AG08396 (cell line): ENCODE data around the gene CDKN3.
"Not testable (repeated sequence)": the region's sequence is repeated elsewhere in the genome, so short reads cannot be mapped to it uniquely, and the experiment has no call there.

Experiments
- DNase-seq: peaks from one replicate; pipeline ENCODE4 v3.0.0; 2012; ENCODE audit warnings: low spot score, mixed read lengths

The CDKN3 gene

DNA sequence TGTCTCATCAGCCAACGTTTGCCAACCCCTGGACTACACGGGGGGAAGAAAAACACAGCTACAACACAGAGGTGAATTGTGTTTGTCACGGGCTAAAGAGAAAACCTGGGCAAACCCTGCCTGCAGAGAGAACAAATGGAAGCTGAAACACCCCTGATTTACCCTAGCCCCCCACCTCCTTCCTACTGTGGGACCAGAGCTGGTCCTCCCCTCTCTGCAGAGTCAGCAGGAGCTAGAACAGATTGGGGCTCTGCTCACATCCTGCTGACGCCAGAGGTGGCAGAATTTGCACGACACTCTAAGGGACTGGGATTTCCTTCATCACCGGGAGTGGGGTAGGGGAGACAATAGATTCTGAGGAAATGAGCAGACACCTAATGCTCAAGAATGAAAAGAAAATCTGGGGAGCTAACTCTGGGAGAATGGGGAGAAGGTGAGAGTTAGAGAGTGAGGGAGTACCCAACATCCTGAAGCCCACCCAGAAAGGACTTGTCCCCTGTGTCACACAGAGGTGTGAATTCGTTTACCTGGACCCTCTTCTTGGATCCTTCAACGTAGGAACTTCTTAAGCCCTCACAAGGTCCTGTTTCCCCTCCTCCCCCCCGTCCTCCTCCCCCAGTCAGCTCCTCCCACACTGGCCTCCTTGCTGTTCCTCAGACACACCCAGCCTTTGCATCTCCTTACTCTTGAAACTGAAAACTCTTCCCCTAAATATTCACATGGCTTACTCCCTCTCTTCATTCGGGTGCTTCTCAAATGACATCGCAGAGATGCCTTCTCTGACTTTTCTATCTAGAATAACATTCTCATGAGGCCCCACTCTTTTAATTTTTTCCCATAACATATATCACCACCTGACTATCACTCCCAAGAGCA, 26.2 kb upstream of the CDKN3 start:
- no peak for DNase-seq

DNA sequence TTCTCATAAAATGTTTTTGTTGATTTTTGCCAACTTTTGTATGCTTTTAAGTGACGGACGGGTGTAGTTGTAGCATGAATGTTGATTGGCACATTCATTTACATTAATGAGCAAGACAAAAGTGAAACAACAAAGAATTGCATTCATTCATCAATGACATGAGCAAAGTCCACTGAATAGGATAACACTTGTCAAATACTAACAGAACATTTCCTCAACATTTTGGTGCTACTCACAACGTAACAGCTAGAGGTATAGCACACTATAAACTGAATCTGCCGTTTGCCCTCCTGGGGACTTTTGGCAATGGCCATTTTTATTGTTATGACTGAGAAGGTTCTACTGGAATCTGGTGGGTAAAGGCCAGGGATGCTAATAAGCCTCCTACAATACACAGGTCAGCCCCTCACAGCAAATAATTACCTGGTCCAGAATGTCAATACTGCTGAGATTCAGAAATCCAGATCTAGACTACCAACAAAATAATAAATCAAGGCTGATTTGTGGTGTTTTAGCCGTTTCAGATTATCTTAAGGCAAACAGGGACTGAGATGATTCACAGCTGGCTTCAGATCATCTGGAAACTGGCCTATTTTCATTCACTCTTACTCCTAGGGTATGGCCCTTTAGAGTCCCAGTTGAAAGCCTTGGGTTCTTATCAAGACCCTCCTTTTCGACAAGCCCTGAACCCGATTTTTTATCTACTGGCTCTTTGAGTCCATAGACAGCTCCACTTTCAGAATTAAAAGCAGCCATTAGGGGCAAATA, 22.5 kb upstream of the CDKN3 start:
- DNase-seq = no peak

DNA sequence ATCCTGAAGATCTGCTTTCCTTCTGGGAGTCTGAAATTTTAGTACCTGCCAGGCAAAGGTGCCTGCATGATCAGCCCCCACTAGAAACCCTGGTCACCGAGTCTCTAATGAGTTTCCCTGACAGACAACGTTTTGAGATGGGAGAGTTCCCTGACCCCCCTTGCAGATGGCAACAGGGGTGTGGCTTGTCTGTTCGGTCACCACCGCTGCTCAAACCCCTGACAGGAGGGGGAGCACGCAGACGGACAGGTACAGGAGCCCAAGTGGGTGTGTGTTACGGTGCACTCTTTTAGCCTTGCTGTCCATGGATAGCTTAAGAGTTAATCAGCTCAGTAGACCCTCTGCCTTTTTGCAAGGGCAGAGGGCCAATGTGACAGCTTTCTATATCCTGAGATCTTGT, 19.3 kb upstream of the CDKN3 start:
- DNase-seq = no peak

DNA sequence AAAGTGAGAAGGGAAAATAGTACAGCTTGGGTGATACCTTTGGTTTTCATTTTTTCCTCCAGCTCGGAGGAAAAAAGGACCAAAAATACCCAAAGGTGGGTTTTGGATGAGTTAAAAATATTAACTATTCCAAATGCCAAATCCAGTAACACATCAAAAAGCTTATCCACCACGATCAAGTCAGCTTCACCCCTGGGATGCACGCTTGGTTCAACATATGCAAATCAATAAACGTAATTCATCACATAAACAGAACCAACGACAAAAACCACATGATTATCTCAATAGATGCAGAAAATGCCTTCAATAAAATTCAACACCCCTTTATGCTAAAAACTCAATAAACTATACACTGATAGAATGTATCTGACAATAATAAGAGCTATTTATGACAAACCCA, 17.9 kb upstream of the CDKN3 start:
- not testable (repeated sequence) for DNase-seq

DNA sequence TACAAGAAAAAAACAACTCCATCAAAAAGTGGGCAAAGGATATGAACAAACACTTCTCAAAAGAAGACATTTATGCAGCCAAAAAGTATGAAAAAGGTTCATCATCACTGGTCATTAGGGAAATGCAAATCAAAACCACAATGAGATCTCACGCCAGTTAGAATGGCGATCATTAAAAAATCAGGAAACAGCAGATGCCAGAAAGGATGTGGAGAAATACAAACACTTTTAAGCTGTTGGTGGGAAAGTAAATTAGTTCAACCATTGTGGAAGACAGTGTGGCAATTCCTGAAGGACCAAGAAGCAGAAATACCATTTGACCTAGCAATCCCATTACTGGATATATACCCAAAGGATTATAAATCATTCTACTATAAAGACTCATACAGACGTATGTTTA, 16.2 kb upstream of the CDKN3 start:
- not testable (repeated sequence) for DNase-seq

DNA sequence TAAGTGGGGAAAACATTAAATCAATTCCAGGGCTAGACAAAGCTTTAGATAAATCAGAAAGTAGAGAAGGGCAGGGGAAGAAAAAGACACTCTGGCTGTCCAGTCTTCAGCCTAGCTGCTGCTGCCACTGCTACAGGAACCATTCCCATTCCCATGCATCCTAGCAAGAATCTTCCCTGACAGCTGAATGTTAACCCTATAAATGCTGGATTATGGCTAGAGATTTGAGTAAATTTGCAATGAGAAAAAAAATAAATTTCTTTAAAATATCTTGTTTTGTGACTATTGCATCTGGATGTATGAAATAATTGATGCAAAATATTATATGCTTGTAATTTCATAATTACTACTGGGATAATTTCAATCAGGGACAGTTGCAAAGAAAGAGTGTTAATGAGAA, 15.0 kb upstream of the CDKN3 start:
- DNase-seq = no peak

DNA sequence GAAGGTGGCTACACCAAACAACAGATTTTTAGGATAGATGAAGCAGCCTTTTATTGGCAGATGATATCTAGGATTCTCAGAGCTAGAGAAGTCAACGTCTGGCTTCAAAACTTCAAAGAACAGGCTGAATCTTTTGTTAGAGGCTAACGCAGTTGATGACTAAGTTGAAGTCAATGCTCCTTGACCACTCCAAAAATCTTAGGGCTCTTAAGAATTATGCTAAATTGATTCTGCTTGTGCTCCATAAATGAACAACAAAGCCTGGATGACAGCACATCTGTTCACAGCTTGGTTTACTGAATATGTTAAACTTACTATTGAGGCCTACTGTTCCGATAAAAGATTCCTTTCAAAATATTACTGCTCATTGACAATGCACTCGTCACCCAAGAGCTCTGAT, 13.0 kb upstream of the CDKN3 start:
- DNase-seq = no peak

DNA sequence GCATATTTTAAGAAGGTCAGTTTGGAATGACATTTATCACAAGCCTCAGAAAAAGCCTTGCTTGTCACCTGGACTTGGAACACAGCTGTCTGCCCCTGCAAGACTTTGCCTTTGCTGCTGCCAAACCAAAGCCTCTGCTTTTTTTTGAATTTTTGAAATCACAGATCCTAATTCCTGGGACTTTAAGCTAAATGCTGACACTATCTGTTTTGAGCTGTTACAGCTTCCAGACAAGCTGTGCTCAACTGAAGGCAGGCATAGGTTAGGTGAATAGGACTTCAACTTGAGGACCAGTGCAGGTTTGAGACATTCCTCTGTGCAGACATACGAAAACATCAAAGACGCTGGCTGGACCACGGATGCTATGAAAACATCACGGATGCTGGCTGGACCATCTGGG, 11.3 kb upstream of the CDKN3 start:
- DNase-seq = no peak

DNA sequence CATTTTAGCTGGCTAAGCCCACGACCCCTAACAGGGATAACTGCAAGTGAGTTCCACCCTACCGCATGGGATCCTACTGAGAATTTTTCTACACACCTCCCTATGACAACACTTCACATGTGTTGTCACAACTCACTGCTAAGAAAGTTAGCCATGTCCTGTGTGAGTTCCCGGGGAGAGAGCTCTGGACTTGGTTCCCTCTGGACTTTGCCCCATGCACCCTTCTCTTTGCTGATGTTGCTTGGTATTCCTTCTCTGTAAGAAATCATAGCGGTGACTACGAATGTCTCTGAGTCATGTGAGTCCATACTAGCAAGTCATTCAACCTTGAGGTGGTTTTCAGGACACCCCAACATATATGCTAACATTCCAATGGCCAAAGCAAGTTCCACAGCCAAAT, 9.5 kb upstream of the CDKN3 start:
- no peak for DNase-seq

DNA sequence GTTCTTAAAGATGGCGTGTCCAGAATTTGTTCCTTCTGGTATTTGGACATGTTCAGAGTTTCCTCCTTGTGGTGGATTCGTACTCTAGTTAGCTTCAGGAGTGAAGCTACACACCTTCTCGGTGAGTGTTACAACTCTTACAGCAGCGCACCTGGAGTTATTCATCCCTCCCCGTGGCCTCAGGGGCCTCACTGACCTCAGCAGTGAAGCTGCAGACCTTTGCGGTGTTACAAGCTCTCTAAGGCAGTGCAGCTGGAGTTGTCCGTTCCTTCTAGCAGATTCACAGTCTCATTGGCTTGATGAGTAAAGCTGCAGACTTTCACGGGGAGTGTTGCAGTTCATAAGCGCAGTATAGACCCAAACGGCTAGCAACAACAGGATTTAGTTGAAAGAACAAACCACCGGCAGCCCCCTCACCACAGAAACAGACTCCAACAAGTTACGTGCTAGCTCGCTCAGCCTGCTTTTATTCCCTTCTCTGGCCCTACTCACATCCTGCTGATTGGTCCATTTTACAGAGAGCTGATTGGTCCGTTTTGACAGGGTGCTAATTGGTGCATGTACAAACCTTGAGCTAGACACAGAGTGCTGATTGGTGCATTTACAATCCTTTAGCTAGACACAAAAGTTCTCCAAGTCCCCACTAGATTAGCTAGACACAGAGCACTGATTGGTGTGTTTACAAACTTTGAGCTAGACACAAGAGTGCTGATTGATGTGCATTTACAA, 4.5 kb upstream of the CDKN3 start:
- no peak for DNase-seq

DNA sequence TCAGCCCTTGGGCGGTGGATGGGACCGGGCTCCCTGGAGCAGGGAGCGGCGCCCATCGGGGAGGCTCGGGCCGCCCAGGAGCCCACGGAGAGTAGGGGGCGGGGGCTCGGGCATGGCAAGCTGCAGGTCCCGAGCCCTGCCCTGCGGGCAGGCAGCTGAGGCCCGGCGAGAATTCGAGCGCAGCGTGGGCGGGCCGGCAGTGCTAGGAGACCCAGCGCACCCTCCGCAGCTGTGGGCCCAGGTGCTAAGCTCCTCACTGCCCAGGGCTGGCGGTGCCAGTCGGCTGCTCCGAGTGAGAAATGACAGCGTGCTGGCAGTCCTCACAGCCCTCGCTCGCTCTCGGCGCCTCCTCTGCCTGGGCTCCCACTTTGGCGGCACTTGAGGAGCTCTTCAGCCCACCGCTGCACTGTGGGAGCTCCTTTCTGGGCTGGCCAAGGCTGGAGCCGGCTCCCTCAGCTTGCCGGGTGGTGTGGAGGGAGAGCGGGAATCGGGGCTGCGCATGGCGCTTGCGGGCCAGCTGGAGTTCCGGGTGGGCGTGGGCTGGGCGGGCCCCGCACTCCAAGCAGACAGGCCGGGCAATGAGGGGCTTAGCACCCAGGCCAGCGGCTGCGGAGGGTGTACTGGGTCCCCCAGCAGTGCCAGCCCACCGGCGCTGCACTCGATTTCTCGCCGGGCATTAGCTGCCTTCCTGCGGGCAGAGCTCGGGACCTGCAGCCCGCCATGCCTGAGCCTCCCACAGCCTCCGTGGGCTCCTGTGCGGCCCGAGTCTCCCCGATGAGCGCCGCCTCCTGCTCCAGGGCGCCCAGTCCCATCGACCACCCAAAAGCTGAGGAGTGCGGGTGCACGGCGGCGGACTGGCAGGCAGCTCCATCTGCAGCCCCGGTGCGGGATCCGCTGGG, 3.6 kb upstream of the CDKN3 start:
- not testable (repeated sequence) for DNase-seq

DNA sequence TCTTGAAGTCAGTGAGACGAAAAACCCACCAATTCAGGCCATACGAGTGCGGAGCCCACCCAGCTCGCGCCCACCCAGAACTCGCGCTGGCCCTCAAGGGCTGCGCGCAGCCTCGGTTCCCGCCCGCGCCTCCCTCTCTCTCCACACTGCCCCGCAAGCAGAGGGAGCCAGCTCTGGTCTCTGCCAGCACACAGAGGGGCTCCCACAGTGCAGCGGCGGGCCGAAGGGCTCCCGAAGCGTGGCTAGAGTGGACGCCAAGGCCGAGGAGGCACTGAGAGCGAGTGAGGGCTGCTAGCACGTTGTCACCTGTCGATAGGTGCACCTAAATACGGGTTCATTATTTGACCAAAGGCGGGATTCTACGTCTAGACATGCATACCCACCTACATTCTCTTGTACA, 2.2 kb upstream of the CDKN3 start:
- DNase-seq = no peak

DNA sequence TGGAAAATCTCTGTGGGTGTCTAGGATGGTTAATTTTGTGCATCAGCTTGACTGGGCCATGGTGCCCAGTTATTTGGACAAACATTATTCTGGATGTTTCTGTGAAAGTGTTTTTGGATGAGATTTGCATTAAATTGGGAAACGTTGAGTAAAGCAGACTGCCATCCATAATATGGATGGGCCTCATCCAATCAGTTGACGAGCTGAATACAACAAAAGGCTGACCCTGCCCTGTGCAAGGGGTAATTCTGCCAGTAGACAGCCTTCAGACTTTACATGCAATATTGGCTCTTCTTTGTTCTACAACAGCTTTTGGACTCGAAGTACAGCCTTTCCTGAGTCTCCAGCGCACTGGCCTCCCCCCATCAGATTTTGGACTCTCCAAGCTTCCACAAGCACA, 1.5 kb upstream of the CDKN3 start:
- no peak for DNase-seq

DNA sequence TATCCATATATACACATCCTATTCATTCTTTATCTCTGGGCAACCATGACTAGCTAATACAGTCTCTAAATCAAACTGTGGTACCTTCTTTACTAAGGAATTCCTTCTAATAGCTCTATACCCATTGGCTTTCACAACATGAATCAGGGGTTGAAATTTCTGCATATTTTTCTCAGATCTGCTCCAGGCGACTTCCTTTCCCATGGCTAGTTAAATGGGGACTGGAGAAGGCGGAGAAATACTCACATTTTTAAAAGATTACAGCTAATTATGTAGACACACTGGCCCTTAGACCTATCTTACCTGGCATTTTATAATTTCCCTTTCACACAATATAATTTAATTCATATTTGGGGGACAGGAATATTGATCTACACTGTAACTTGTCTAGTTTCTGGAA, 1.1 kb upstream of the CDKN3 start:
- no peak for DNase-seq

DNA sequence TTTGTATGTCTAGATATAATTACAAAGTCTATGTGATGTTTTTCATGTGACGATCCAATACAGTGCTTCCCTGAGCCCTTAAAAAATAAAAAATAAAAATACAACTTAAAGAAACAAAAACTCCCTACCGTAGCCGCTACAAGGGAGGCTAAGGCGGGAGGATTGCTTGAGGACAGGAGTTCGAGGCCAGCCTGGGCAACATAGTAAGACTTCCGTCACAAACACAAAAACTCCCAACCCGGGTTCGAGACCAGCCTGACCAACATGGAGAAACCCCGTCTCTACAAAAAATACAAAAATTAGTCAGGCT, 669 bp upstream of the CDKN3 start:
- no peak for DNase-seq

DNA sequence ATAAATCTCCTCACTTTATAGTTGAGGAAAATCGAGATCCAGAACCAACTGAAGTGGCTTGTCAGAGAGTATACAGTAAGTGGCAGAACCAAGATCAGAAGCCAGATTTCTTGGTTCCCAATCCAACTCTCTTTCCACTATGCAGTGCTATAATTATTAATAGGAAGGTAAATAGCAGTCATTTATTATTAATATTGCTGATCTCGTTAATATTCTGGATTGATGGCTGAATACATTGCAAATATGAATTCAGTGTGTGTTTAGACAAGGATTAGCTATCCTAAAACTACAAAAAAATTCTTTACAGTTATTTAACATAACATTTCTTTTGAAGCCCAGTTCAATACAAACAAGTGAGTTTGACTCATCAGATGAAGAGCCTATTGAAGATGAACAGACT, 2.8 kb downstream of the CDKN3 start:
- no peak for DNase-seq

DNA sequence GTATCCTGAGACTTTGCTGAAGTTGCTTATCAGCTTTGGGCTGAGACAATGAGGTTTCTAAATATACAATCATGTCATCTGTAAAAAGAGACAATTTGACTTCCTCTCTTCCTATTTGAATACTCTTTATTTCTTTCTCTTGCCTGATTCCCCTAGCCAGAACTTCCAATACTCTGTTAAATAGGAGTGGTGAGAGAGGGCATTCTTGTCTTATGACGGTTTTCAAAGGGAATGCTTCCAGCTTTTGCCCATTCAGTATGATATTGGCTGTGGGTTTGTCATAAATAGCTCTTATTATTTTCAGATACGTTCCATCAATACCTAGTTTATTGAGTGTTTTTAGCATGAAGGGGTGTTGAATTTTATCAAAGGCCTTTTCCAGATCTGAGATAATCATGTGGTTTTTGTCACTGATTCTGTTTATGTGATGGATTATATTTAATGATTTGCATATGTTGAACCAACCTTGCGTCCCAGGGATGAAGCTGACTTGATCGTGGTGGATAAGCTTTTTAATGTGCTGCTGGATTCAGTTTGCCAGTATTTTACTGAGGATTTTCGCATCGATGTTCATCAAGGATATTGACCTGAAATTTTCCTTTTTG, 6.7 kb downstream of the CDKN3 start:
- DNase-seq = not testable (repeated sequence)

DNA sequence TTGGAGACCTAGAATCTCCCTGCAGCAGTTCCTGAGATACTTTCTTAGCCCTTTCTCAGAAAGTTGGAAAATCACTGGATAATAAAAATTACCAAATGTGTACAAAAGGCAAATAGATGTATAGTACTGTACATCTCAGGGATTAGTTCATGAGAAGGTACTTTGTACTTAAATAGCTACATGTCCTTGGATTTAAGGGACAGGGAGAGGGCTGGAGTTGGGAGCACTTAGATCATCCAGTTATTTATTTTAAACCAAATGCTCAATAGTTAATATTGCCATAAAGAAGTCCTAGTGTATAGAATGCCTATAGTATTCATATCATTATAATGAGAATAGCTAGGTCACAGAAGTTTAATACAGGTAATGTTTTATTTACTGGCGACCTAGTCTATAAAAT, 13.4 kb downstream of the CDKN3 start:
- DNase-seq = no peak

DNA sequence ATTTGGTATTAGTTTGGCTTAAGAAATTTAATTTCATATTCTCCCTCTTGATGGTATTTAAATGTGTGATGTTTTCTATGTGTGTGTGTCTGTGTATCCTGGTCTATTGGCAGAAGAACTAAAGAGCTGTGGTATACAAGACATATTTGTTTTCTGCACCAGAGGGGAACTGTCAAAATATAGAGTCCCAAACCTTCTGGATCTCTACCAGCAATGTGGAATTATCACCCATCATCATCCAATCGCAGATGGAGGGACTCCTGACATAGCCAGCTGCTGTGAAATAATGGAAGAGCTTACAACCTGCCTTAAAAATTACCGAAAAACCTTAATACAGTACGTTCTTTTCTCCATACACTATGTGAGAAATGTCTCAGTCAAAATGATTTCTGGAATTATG, 14.6 kb downstream of the CDKN3 start:
- no peak for DNase-seq

DNA sequence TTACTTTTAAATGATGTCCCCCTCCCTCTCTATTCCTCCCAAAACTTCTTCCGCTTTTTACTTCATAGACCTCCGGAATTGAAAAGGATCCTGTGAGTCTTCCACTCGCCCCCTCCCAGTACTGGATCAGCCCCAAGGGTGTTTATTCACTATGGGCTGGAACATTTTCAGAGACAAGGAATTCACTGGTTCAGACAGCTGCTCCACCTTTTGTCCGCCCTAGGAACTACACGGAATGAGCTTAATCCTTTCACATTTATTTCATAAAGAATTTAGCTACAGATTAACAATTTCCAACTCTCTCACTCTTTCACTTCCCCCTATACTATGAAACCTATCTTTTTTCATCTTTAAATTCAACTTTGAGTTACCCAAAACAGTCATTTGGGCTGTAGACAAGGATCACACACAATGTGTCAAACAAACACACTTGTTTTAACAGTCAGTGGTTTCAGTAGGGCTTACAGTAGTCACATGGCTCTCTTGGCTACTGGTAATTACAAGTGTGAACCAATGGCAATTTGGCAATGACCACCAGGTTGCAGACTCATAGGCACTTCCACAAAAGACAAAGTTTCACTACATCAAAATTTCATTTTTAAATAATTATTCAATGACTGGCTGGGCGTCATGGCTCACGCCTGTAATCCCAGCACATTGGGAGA, 23.8 kb downstream of the CDKN3 start:
- peak; percentile 57 for DNase-seq

DNA sequence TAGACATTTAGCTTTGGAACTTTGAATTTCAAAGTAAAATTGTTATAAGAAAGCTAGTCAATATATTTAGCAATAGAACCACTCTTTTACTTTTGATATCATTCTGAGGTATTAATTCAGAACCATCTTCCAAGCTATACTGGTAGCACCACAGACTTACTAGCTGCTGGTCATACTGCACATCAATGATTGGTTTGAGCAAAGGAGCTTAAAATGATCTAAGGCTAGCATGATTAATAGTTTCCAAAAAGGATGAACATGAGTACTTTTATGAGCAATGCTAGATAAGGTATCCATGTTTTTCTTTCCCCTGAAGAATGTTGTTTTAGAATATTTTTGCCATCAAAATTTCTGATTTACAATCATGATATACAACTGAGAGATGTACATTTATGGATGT, 27.2 kb downstream of the CDKN3 start:
- no peak for DNase-seq
